GM21529 (cell line): ENCODE measurements around the gene ANP32A.

ENCODE experiments used
- ATAC-seq: cut with Tn5 transposase; IDR thresholded peaks from one replicate; pipeline ENCODE4 v1.9.1; 2021; ENCODE audit not compliant: unreplicated experiment

ANP32A gene

GRCh38 chr15:68821190-68821840 is 620 bp upstream of the ANP32A start:
- ATAC-seq: peak; percentile 12

- ATAC-seq: no peak
Observed at GRCh38 chr15:68819495-68820294, 1.0 kb downstream of the ANP32A start.

GRCh38 chr15:68818769-68819494 is 1.8 kb downstream of the ANP32A start:
- ATAC-seq: no peak

- ATAC-seq: no peak
Observed at GRCh38 chr15:68818066-68818768, 2.5 kb downstream of the ANP32A start.

- ATAC-seq: peak; percentile 28
Observed at GRCh38 chr15:68817304-68818065, 3.2 kb downstream of the ANP32A start.

GRCh38 chr15:68816795-68817303 is 3.8 kb downstream of the ANP32A start:
- ATAC-seq: no peak

- no peak for ATAC-seq
Observed at GRCh38 chr15:68816158-68816557, 4.5 kb downstream of the ANP32A start.

- no peak for ATAC-seq
Observed at GRCh38 chr15:68815598-68815997, 5.1 kb downstream of the ANP32A start.

GRCh38 chr15:68814596-68814995 is 6.1 kb downstream of the ANP32A start:
- no peak for ATAC-seq

- ATAC-seq: no peak
Observed at GRCh38 chr15:68812597-68813431, 7.9 kb downstream of the ANP32A start.

- ATAC-seq: no peak
Observed at GRCh38 chr15:68812069-68812468, 8.6 kb downstream of the ANP32A start.

GRCh38 chr15:68809517-68809916 is 11.2 kb downstream of the ANP32A start:
- no peak for ATAC-seq

- no peak for ATAC-seq
Observed at GRCh38 chr15:68808770-68809169, 11.9 kb downstream of the ANP32A start.

- no peak for ATAC-seq
Observed at GRCh38 chr15:68808091-68808490, 12.6 kb downstream of the ANP32A start.

- no peak for ATAC-seq
Observed at GRCh38 chr15:68807249-68807648, 13.4 kb downstream of the ANP32A start.

- ATAC-seq: no peak
Observed at GRCh38 chr15:68806220-68807060, 14.3 kb downstream of the ANP32A start.

- no peak for ATAC-seq
Observed at GRCh38 chr15:68802373-68802772, 18.3 kb downstream of the ANP32A start.

GRCh38 chr15:68801572-68802148 is 19.0 kb downstream of the ANP32A start:
- no peak for ATAC-seq
